Left lung (tissue), 10 donors: ENCODE data around the gene CBLL1. TPM values are rescaled to one million over a fixed set of nuclear protein-coding genes. Genes with fewer than 3 reads are reported as not detected.

Experiments
- ATAC-seq: fragments of 200-7000 bp; cut with Tn5 transposase; one replicate; pipeline ENCODE4 v1.9.1; 2020; ENCODE audit warnings: moderate library complexity
- DNase-seq, 4 donors: peaks; one replicate each; pipeline ENCODE4 v3.0.0-alpha.2; 2013 to 2020
- H3K27ac ChIP-seq, 2 donors: fragments of 200-600 bp; sonication (generic) in 1 of 2; one replicate each; pipeline versions ENCODE4 v1.5.0 to v1.8.0; 2020 to 2021
- H3K27me3 ChIP-seq, 2 donors: fragments of 200-600 bp; sonication (generic) in 1 of 2; one replicate each; pipeline versions ENCODE4 v1.5.0 to v1.8.0; 2020 to 2021
- H3K36me3 ChIP-seq, 2 donors: fragments of 200-600 bp; sonication (generic) in 1 of 2; one replicate each; pipeline versions ENCODE4 v1.5.0 to v1.8.0; 2020 to 2021
- H3K4me1 ChIP-seq, 2 donors: fragments of 200-600 bp; one replicate each; pipeline ENCODE4 v1.8.0; 2021
- H3K4me3 ChIP-seq, 2 donors: fragments of 200-600 bp; sonication (generic) in 1 of 2; one replicate each; pipeline versions ENCODE4 v1.5.0 to v1.8.0; 2020 to 2021; ENCODE audit warnings: mild to moderate bottlenecking in 1 of 2
- H3K9me3 ChIP-seq, 2 donors: fragments of 200-600 bp; sonication (generic) in 1 of 2; one replicate each; pipeline versions ENCODE4 v1.5.0 to v1.8.0; 2020 to 2021
- intact Hi-C, 2 donors: fragments of 100-400 bp; cut with DNase I; formaldehyde crosslinking; loops; one replicate each; pipeline versions ENCODE4 v1.11.2 to v1.14.2; 2022
- polyA plus RNA-seq, 6 donors: library from polyadenylated mRNA; unstranded; fragments of 120-200 nt; gene quantifications; one replicate each; pipeline ENCODE4 v1.2.1, GENCODE V29; 2013; ENCODE audit not compliant: insufficient read length in 6 of 6
- total RNA-seq, 2 donors: library from RNA; stranded (reverse); fragmentation: NEBNext Ultra II Directional; extraction: Animal tissue kit (Norgen Biotek cat#: 25700); gene quantifications; one replicate each; pipeline ENCODE4 v1.2.1, GENCODE V29; 2021
- TF ChIP-seq, protein P1 (sequence below), 2 donors: fragments of 200-600 bp; sonication (generic) in 1 of 2; IDR thresholded peaks; one replicate each; pipeline versions ENCODE4 v1.5.0 to v1.8.0; 2021; ENCODE audit warnings: antibody characterized with exemption in 2 of 2
- donor health status: DM: no; HTN: yes; CAD: no.
- donor health status: DM: no; HTN: no; CAD: no.

Gene CBLL1
- total and polyA plus RNA-seq, 8 donors = 17.2 to 31.8 (median 28.4) TPM

DNA sequence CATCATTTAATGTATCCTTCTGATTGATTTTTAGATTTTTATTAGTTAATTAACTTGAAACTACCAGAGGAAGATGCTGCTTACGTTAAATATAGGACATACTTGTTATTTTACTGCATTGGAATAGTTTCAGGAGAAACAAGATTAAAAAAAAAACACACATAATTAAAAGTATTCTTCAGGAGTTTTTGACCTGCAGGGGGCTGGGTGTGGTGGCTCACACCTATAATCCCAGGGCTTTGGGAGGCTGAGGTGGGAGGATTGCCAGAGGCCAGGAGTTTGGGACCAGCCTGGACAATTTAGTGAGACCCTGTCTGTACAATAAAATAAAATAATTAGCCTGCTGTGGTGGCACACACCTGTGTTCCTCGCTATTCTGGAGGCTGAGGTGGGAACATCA is 10.7 kb downstream of the CBLL1 start:
- ATAC-seq = no peak
- H3K4me1 ChIP-seq = no peaks in the 10 kb centered on the region
- H3K27me3 ChIP-seq = no peaks in the 10 kb centered on the region
- DNase-seq = no peak
- peaks cover 0 to 100% of the 10 kb centered on the region in 2 donors for H3K36me3 ChIP-seq
- no peak overlapping the region for H3K4me3 ChIP-seq
- TF ChIP-seq, protein P1, sequence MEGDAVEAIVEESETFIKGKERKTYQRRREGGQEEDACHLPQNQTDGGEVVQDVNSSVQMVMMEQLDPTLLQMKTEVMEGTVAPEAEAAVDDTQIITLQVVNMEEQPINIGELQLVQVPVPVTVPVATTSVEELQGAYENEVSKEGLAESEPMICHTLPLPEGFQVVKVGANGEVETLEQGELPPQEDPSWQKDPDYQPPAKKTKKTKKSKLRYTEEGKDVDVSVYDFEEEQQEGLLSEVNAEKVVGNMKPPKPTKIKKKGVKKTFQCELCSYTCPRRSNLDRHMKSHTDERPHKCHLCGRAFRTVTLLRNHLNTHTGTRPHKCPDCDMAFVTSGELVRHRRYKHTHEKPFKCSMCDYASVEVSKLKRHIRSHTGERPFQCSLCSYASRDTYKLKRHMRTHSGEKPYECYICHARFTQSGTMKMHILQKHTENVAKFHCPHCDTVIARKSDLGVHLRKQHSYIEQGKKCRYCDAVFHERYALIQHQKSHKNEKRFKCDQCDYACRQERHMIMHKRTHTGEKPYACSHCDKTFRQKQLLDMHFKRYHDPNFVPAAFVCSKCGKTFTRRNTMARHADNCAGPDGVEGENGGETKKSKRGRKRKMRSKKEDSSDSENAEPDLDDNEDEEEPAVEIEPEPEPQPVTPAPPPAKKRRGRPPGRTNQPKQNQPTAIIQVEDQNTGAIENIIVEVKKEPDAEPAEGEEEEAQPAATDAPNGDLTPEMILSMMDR (IDR thresholded peaks at IDR 0.05) = no peak
- H3K9me3 ChIP-seq = no peaks in the 10 kb centered on the region
- intact Hi-C loops = no loop called here
- no peak overlapping the region for H3K27ac ChIP-seq

DNA sequence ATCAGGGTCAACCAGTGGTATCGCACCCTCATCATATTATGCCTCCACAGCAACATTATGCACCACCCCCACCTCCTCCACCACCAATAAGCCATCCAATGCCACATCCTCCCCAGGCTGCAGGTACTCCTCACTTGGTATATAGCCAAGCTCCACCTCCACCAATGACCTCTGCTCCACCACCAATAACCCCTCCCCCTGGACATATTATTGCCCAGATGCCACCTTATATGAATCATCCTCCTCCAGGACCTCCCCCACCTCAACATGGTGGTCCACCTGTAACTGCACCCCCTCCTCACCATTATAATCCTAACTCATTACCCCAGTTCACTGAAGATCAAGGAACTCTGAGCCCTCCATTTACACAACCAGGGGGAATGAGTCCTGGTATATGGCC is 14.7 kb downstream of the CBLL1 start:
- peaks cover 0 to 73% of the 10 kb centered on the region in 2 donors for H3K36me3 ChIP-seq
- intact Hi-C loops = no loop called here
- H3K27me3 ChIP-seq = no peaks in the 10 kb centered on the region
- no peaks in the 10 kb centered on the region for H3K4me1 ChIP-seq
- no peak overlapping the region for H3K4me3 ChIP-seq
- DNase-seq = no peak
- H3K9me3 ChIP-seq = no peaks in the 10 kb centered on the region
- no peak overlapping the region for H3K27ac ChIP-seq
- no peak for ATAC-seq
- TF ChIP-seq, protein P1 (IDR thresholded peaks at IDR 0.05) = no peak

DNA sequence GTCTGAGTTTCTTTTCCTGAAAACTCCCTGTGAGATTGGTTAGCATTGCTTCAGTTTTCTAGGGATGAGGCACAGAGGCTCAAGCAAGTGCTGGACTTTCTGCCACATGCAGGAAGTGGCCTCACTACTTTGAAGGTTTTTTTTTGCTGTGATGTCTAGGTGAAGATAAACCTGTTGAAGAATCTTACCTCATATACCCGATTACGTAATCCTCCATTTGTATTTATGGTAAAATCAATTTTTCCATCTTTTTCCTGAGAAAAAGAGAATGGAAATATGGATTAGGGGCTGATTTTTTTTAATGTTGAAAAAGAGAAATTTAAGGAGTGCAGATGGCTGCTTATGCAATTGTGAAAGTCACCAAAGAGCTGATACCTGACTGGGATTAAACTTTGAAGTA is 23.4 kb downstream of the CBLL1 start:
- H3K9me3 ChIP-seq = no peaks in the 10 kb centered on the region
- no peak overlapping the region for H3K4me3 ChIP-seq
- ATAC-seq (no peak), DNase-seq (no peak)
- TF ChIP-seq, protein P1 (IDR thresholded peaks at IDR 0.05) = no peak
- no peaks in the 10 kb centered on the region for H3K4me1 ChIP-seq
- H3K27ac ChIP-seq = no peak overlapping the region
- intact Hi-C loops = no loop called here
- no peaks in the 10 kb centered on the region for H3K36me3 ChIP-seq
- H3K27me3 ChIP-seq = no peaks in the 10 kb centered on the region

DNA sequence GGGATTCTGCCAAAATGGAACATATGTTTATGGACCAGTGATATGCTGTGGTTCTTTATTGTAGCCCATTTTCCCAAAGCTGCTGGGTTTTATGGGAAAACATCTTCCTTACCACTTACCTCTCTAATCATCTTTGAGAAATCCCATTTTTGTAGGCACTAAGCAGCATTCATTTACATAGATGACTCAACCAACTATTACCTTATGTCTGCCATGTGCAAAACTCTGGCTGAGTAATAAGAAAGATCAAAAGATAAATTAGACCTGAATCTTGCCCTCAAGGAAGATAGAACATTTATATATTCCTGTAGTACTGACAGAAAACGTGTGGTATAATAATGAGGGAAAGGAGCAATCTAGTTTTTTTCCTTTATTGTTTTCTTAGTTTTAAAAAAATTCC is 24.3 kb downstream of the CBLL1 start:
- H3K36me3 ChIP-seq = no peaks in the 10 kb centered on the region
- no peaks in the 10 kb centered on the region for H3K4me1 ChIP-seq
- H3K9me3 ChIP-seq = no peaks in the 10 kb centered on the region
- H3K27me3 ChIP-seq = no peaks in the 10 kb centered on the region
- no peak for DNase-seq
- no peak overlapping the region for H3K27ac ChIP-seq
- no peak overlapping the region for H3K4me3 ChIP-seq
- intact Hi-C loops = no loop called here
- TF ChIP-seq, protein P1 (IDR thresholded peaks at IDR 0.05) = no peak
- ATAC-seq = no peak

DNA sequence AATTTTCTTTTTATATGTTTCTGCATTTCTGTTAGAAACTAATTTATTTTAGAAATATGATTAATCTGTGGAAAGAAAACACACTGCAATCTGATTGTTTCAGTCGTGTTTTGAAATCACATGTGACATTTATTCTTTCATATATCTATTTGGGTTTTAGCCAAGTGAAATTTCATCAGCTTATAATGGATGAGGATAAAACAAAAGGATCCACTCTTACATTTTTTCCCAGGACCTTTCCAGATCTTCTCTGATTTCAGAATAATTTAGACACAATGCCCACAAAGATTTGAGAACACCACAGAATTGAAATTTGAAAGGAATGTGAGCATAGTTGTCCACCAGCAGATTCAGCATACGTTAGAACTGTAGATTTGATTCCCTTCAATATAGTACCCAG is 29.1 kb downstream of the CBLL1 start:
- no peaks in the 10 kb centered on the region for H3K9me3 ChIP-seq
- TF ChIP-seq, protein P1 (IDR thresholded peaks at IDR 0.05) = no peak
- H3K27ac ChIP-seq = no peak overlapping the region
- ATAC-seq = no peak
- intact Hi-C loops = no loop called here
- H3K36me3 ChIP-seq = no peaks in the 10 kb centered on the region
- H3K4me3 ChIP-seq = no peak overlapping the region
- DNase-seq = no peak
- H3K4me1 ChIP-seq = no peaks in the 10 kb centered on the region
- no peaks in the 10 kb centered on the region for H3K27me3 ChIP-seq
